Hair follicle dermal papilla cell (primary cell): ENCODE data around the gene JADE2. TPM values are rescaled to one million over a fixed set of nuclear protein-coding genes. Genes with fewer than 3 reads are reported as not detected.

Experiments
- small RNA-seq: library from RNA; depleted of rRNA; stranded (forward); fragments of <200 nt; gene quantifications from one replicate; pipeline ENCODE3, GENCODE V24; 2012
- total RNA-seq: library from RNA; depleted of rRNA; stranded (reverse); fragments of >200 nt; gene quantifications from 2 replicates; pipeline ENCODE4 v1.2.3, GENCODE V29; 2012

The JADE2 gene
- 29.6 and 34.2 TPM in 2 replicates for total RNA-seq

GRCh38 chr5:134524826-134525682, at the start of gene JADE2:
JADE2 (plus strand) TSS chr5:134525670; CDS start chr5:134535858, 10,188 bp downstream.

Small RNA genes within 50 kb of the gene (small RNA-seq; reads per million reads assigned to genes)
- gene RN7SL541P = not detected
- gene RNU6-456P = not detected

Other genes with a start within 250 kb of the JADE2 start
- gene CDKL3, start 158.5 kb upstream of the JADE2 start, total RNA-seq = 1.2 and 1.9 TPM in 2 replicates
- gene UBE2B, start 154.1 kb upstream of the JADE2 start, total RNA-seq = 13.0 and 17.7 TPM in 2 replicates
- 14.6 and 18.3 TPM in 2 replicates for gene CDKN2AIPNL, start 113.8 kb upstream of the JADE2 start, total RNA-seq
- gene SAR1B, start 107.2 kb downstream of the JADE2 start, total RNA-seq = 43.1 and 45.9 TPM in 2 replicates
- gene SEC24A, start 123.1 kb downstream of the JADE2 start, total RNA-seq = 36.6 and 45.6 TPM in 2 replicates
- gene CAMLG, start 212.9 kb downstream of the JADE2 start, total RNA-seq = 29.0 and 35.0 TPM in 2 replicates
- 13.8 and 19.3 TPM in 2 replicates for gene DDX46, start 233.1 kb downstream of the JADE2 start, total RNA-seq